SU-DHL-6 (cell line): ENCODE data around the gene TUFT1.

ENCODE experiments used
- EZH2phosphoT487 ChIP-seq: fragments of 200-600 bp; sonication (generic), shearing (Covaris generic); conservative IDR thresholded peaks from 2 replicates; pipeline ENCODE4 v1.6.1; 2018; ENCODE audit warnings: mild to moderate bottlenecking, antibody characterized with exemption, low read length, moderate library complexity, mixed read lengths
- TF ChIP-seq, protein P1 (sequence below): fragments of 200-600 bp; sonication (generic); IDR thresholded peaks from one replicate; pipeline ENCODE4 v1.5.1; 2017; ENCODE audit warnings: antibody characterized with exemption, mild to moderate bottlenecking, low read length, moderate library complexity; ENCODE audit not compliant: insufficient read depth, poor library complexity, severe bottlenecking

DNA sequence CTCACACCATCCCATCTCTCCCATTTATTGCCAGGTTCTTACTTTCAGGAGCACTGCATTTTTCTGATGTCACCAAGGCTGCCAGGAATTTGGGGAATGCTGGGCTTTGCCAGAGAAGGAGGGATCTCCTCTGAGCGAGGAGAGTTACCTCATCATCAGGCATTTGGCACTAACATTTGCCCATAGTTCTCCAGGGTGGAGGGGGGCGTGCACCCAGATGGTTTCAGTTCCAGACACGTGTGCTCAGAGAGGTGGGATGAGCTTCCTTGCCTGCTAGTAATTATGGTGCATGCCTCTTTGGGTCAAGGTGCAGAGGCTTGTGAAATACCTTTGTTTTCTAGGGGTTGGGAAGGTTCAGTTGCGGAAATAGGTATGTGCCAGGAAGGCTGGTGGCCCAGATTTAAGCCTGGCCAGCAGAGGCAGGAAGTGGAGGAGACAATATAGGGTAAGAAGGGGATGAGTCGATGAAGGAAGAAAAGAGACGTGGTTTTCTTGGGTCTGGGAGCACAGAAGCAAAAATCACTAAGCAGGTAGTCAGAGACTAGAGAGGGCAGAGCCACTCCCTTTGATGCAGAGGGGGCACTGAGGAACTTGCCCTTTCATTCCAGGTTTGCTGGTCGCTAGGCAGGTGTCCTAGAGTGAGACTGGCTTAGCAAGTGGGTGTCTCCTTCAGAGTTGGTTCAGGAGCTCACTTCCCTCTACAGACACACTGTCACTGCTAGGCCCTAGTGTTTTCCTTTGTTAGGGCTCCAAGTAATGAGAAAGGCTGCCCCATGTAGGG, 7.2 kb downstream of the TUFT1 start:
- TF ChIP-seq, protein P1, sequence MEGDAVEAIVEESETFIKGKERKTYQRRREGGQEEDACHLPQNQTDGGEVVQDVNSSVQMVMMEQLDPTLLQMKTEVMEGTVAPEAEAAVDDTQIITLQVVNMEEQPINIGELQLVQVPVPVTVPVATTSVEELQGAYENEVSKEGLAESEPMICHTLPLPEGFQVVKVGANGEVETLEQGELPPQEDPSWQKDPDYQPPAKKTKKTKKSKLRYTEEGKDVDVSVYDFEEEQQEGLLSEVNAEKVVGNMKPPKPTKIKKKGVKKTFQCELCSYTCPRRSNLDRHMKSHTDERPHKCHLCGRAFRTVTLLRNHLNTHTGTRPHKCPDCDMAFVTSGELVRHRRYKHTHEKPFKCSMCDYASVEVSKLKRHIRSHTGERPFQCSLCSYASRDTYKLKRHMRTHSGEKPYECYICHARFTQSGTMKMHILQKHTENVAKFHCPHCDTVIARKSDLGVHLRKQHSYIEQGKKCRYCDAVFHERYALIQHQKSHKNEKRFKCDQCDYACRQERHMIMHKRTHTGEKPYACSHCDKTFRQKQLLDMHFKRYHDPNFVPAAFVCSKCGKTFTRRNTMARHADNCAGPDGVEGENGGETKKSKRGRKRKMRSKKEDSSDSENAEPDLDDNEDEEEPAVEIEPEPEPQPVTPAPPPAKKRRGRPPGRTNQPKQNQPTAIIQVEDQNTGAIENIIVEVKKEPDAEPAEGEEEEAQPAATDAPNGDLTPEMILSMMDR, result no peak
- TF ChIP-seq EZH2phosphoT487, result no peak
